Measurements from ENCODE around the gene NPHP4.
"Not testable (repeated sequence)": the region's sequence is repeated elsewhere in the genome, so short reads cannot be mapped to it uniquely, and the experiment has no call there.

NPHP4 gene

DNA sequence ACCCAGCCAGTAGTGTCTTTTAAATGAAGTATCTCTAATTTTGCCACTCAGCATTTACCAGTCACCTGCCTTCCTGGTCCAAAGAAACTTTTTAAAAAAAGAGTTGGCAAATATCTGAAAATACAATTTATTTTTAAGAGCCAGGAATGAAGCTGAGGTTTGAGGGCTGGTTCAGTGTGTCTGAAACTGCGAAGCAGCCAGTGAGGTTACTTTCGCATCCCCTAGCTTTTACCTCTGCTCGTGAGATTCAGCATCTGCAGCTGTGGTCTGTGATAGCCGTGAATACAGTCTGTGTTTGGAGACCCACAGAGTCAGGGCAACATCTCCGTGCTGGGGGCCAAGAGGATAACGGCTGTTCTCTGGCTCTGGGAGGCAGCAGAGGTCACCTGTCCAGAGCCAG lies 32.2 kb upstream of the NPHP4 start:
- DNase-seq (ENCODE audit: low read depth in 2 of 2) = no peak

DNA sequence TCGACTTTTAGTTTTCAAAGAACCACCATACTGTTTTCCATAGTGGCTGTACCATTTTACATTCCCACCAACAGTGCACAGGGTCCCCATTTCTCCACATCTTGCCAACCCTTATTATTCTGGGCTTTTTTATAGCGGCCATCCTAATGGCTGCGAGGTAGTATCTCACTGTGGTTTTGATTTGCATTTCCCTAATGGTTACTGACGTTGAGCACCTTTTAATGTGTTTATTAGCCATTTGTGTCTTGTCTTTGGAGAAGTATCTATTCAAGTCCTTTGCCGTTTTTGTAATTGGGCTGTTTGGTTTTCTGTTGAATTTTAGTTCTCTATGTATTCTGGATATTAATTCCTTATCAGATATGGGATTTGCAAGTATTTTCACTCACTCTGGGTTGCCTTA lies 31.1 kb upstream of the NPHP4 start:
- no peak for DNase-seq (ENCODE audit: low read depth in 2 of 2)

- DNase-seq (ENCODE audit: low read depth in 2 of 2) = no peak
Observed at GRCh38 chr1:6022193-6022592, 30.0 kb upstream of the NPHP4 start.

- DNase-seq (ENCODE audit: low read depth in 2 of 2) = no peak
Observed at GRCh38 chr1:6019166-6019845, 27.1 kb upstream of the NPHP4 start.

DNA sequence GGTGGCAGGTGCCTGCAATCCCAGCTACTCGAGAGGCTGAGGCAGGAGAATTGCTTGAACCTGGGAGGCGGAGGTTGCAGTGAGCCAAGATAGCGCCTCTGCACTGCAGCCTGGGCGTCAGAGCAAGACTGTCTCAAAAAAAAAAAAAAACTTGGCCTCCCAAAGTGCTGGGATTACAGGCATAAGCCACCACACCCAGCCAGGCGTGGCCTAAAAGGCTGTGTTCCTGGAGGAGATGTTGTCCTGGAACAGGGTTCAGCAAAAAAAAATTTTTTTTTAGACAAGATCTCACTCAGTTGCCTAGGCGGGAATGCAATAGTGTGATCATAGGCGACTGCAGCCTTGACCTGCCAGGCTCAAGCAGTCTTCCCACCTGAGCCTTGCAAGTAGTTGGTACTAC lies 25.4 kb upstream of the NPHP4 start:
- not testable (repeated sequence) for DNase-seq (ENCODE audit: low read depth in 2 of 2)

DNA sequence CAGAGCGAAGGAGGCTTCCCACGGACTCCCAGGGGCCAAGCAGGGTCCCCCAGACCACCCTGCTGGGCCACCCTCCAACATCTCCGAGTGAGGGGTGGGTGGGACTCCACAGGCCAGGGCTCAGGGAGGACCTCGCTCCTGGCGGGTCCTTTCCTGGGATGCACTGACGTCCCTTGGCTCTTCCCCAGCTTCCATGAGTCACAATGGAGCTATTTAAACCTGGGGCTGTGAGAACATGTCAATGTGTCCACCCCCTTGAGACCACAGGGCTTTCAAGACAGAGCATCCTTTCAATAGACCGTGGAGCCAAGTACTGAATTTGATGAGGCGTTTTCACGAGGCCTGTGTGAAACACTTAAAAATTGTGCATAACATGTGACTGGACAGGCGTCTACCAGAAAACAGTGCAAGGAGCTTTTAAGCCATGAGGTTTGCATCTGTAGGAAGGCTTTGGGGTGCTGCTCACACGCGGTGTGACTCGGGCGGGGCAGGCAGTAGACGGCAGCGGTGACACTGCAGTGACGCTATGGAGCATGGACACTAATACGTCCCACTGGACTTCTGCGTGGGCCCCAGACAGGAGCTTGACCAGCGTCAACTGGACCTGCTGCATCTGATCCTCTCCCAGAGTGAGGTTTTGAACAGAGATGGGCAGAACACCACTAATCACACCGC lies 24.1 kb upstream of the NPHP4 start:
- no peak for DNase-seq (ENCODE audit: low read depth in 2 of 2)

DNA sequence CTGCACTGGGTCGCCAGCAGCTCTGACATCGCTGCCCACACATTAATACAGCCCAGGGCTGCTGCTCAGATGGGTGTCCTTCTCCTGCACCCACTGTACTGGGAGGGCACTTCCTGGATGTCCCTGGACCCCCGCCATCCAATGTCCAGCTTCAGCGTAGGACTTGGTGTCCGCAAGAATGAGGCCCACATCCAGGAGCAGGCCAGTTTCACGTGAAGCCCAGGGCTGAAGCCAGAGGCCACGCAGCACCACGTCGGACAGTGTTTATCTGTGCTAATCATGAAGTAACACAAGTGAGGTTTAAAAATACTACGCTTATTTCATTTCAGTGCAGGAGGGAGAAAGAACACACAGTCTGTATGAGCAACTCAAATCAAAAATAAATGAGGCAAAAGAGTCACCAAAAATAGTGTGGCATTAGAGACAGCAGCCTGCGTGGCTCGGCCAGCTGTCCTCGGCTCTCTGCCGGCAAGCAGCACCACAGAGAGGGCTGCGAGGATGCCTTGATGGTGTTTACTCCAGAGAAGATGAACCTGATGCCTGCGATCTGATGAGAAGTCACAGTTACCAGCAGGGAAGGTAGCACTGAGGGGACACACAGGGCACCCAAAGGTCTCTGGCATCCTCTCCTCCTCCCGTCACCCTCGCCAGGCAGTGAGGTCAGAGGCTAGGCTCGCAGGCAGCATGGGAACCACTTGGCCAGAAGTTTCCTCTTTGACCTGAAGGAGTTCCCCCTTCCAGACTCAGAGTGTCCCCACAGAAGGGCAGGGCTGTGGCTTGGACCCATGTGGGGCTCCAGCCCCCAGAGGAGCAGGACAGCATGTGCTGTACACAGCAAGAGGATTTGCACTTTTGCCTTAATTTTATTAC lies 22.1 kb upstream of the NPHP4 start:
- DNase-seq (ENCODE audit: low read depth in 2 of 2) = no peak

GRCh38 chr1:6013491-6013890 lies 21.3 kb upstream of the NPHP4 start:
- no peak for DNase-seq (ENCODE audit: low read depth in 2 of 2)

DNA sequence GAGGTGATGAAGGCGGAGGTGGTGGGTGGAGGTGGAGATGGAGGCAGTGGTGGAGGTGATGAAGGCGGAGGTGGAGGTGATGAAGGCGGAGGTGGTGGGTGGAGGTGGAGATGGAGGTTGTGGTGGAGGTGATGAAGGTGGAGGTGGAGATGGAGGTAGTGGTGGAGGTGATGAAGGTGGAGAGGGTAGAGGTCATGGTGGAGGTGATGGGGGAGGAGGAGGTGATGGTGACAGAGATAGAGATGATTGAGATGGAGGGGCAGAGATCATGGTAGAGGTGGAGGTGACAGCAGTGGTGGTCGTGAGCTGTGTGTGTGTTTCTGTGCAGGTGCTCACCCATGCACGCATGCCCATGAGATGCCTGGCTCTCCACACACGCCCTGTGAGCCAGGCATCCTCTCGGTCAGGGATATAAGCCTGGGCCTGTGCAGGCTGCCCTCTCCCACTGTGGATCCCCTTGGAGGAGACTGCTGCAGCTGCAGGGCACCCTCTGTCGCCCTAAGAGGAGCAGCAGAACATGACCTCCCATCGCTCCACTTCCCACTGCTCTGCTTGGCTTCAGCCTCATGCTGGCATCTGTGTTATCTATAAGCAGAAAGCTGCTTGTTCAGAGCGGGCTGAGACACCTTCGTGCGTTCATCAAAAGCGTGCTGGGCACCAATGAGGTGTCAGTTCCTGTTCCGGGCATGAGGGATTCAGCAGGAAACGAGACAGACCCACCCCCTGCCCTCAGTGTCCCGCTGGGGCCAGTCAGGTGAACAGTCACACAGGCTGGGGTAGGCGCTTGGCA lies 20.5 kb upstream of the NPHP4 start:
- no peak for DNase-seq (ENCODE audit: low read depth in 2 of 2)

GRCh38 chr1:6011946-6012258 lies 19.7 kb upstream of the NPHP4 start:
- DNase-seq (ENCODE audit: low read depth in 2 of 2) = no peak

DNA sequence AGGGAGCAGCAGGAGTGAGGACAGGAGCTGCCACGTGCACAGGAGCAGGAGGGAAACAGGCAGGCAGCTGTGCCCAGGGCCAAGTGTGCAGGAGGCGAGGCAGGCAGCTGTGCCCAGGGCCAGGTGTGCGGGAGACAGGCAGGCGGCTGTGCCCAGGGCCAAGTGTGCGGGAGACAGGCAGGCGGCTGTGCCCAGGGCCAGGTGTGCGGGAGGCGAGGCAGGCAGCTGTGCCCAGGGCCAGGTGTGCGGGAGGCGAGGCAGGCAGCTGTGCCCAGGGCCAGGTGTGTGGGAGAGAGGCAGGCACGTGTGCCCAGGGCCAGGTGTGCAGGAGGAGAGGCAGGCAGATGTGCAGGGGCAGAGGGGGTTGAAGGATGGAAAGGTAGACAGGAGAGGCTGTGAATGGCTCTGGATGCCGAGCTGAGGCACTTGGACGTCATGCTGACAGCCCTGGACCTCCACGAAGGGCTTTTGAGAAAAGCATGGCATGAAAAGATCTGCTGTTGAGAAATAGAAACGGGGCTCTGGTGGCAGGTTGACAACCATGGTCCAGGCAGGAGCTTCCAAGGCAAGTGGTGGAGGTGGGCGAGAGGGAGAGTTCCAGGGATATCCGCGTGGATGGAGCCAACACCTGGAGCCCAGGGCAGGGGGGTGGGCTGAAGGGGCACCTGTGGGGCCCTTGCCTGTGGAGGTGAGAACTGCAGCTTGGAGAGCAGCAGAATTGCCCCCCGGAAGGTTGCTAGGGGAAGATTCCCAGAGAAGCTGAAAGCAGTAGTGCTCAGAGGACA lies 19.1 kb upstream of the NPHP4 start:
- DNase-seq (ENCODE audit: low read depth in 2 of 2) = no peak

- DNase-seq (ENCODE audit: low read depth in 2 of 2) = no peak
Observed at GRCh38 chr1:6010554-6010953, 18.3 kb upstream of the NPHP4 start.

- DNase-seq (ENCODE audit: low read depth in 2 of 2) = no peak
Observed at GRCh38 chr1:6009120-6010040, 17.2 kb upstream of the NPHP4 start.

- DNase-seq (ENCODE audit: low read depth in 2 of 2) = no peak
Observed at GRCh38 chr1:6008696-6009095, 16.5 kb upstream of the NPHP4 start.

DNA sequence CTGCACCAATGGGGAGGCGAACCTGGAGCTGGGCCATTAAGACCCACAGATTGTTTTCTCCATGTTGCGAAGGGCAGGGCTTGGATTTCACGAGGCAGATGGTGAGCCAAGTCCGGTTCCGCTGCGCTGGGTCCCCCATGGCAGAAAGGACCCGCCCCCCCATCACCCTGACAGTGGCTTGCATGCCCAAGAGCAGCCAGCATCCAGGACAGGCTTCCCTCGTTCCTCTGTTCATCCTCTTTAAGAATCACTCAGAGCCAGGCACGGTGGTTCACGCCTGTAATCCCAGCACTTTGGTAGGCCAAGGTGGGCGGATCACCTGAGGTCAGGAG lies 15.8 kb upstream of the NPHP4 start:
- DNase-seq (ENCODE audit: low read depth in 2 of 2) = no peak

DNA sequence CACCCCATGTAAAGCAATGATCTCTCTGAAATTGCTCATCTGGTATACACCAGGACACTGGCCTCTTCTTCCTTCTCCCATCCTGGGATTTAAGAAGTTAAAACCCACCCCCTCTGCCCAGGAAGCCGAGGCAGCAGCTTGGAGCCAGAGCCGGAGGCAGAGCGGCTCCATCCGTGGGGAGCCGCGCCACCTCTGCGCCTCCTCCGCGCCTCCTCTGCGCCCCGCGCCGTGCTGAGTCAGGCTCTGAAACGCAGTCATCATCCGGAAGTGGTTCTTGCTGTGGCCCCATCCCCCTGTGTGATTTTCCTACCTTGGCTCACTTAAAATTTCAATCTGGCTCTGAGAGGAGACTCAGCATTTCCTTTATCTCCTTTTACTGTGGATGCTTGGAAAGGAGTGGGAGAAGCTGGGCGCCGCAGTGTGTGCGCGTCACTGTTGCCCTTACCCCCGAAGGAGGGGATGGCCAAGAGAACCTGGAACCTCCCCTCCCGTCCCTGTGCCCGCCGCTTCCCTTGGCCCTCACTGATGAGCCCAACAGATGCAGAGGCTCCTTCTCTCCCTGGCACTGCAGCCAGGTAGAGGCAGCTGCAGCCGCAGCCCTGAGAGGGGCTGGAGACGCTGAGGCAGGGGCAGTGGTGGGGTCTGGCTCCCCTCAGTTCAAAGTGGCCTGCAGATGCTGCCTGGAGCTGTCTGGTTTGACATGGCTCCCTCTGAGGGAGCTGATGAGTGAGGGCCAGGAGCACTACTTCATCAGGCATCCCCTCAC lies 15.3 kb upstream of the NPHP4 start:
- DNase-seq (ENCODE audit: low read depth in 2 of 2) = no peak

DNA sequence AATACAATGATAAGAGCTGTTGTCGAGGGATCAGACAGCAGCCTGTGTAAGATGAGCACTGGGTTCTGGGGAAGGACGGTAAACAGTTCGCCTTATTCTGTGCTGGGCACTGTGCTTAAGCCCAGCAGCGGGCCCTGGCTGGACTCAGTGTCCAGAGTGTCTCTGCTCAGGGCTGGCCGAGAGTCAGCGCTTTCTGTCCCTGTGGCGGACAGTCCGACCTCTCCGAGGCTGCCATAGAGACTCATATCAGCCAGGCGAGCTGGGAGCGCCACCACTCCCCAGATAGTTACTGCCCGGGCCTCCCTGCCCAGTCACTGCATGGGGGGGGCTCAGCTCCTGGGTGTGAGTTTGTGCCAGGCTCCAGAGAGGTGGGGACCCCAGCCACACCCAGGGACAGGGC lies 14.7 kb upstream of the NPHP4 start:
- no peak for DNase-seq (ENCODE audit: low read depth in 2 of 2)

- DNase-seq (ENCODE audit: low read depth in 2 of 2) = no peak
Observed at GRCh38 chr1:6005276-6005917, 13.2 kb upstream of the NPHP4 start.
